PC-3 (cell line): ENCODE data around the gene GAD2. TPM values are rescaled to one million over a fixed set of nuclear protein-coding genes. Genes with fewer than 3 reads are reported as not detected.

Experiments used
- total RNA-seq: library from RNA; depleted of rRNA; stranded (reverse); fragments of >200 nt; gene quantifications from 2 replicates; pipeline ENCODE4 v1.2.3, GENCODE V29; 2014; rRNA removed

Gene GAD2
- total RNA-seq, 1 experiment from 2014 or later: not detected

Other genes with a start within 250 kb of the GAD2 start
- gene APBB1IP, start 221.6 kb downstream of the GAD2 start, total RNA-seq: not detected in 2 replicates